Left ventricle myocardium superior (tissue), 1 donor: Measurements from ENCODE around the gene ADAMTSL1. TPM values are rescaled to one million over a fixed set of nuclear protein-coding genes. Genes with fewer than 3 reads are reported as not detected.
A peak's percentile ranks its signal among the peaks of the same experiment; 100 is the strongest.

Source experiments
- ATAC-seq: fragments of 200-7000 bp; cut with Tn5 transposase; one replicate; pipeline ENCODE4 v1.9.1; 2020; ENCODE audit warnings: mild to moderate bottlenecking, moderate library complexity
- DNase-seq: peaks from one replicate; pipeline ENCODE4 v3.0.0-alpha.2; 2020
- intact Hi-C: fragments of 100-400 bp; cut with micrococcal nuclease; formaldehyde crosslinking; loops from one replicate; pipeline ENCODE4 v1.11.0; 2022
- total RNA-seq: library from RNA; stranded (reverse); fragmentation: NEBNext Ultra II Directional; extraction: Animal tissue kit (Norgen Biotek cat#: 25700); gene quantifications from one replicate; pipeline ENCODE4 v1.2.1, GENCODE V29; 2021
- donor health status: DM: no; HTN: yes; CAD: no; lungs with severe emphysema.

ADAMTSL1 gene
- total RNA-seq, 1 donor from 2014 or later, result 0.97 TPM

DNA sequence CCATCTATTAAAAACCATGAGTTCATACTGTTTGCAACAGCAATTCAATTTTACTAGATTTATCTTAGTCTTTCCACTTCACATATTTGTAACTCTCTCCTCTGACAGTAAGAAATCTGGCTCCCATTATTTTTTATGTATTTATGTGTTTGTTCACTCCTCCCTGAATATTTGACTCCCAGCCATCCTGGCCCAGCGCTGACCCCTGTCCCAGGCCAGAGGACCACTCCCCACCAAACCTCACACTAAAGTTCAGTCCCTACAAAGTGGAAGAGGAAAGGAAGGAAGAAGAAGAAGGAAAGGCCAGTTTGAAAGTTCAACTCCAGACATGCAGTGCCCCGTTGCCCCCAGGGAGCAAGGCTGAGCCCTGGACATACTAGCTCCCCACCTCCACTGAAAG, 271.8 kb downstream of the ADAMTSL1 start:
- no peak for ATAC-seq
- DNase-seq, result no peak
- intact Hi-C loops, result no loop called here

DNA sequence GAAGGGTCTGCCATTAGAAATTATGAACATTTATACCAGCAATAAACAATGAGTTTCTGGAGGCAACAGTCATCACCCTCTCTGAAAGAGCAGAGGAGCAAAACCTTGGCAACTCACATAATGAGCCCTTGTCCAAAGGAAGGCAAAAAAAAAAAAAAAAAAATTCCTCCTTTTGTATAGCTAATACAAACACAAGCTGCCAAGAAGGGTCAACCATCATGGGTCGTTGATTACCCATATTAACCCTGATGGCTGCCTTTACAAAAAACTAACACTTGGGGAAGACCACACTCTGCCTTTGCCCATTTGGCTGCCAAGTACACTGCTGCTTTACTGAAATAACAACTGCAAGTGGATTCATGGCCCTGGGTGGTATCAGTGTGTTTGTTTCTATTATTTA, 272.7 kb downstream of the ADAMTSL1 start:
- no peak for DNase-seq
- intact Hi-C loops, result no loop called here
- ATAC-seq, result no peak

DNA sequence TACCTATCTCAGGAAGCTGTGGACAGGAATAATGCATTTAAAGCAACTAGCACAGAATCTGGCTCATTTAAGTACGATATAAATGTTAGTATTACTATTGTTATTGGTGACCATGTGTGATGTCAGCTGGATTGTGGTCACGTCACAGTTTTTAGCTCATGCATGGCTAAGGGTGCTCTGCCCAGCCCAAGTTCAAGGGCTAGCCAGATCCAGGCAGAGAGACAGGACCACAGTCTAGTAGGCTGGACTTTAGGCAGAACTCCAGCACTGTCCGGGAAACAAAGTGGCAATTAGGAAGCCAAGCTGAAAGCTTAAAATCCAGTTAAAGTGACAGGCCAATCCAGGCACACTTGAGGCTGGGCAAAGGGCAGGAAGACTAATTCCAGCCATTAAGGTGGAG, 273.6 kb downstream of the ADAMTSL1 start:
- DNase-seq (no peak), ATAC-seq (no peak)
- intact Hi-C loops, result no loop called here

DNA sequence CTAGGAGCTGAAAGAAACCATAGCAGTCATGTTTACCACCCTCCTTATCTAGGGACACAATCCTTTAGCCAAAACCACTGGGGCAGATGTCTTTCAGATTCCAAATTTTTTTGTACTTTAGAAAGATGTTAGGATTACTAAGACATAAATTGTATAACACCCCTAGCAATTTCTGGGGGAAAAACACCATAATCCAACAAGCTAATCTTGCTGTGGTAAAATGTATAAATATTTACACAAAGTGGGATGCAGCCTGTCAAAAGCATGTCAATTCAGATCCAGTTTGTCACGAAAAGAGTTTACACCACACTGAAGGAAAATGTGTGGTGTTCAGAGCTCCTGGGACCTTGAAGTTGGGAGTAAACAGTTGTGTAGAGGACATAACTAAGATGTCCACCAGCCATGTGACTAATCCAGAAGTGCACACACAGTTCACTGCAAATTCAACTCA, 274.3 kb downstream of the ADAMTSL1 start:
- DNase-seq, result no peak
- intact Hi-C loops, result no loop called here
- ATAC-seq, result no peak

DNA sequence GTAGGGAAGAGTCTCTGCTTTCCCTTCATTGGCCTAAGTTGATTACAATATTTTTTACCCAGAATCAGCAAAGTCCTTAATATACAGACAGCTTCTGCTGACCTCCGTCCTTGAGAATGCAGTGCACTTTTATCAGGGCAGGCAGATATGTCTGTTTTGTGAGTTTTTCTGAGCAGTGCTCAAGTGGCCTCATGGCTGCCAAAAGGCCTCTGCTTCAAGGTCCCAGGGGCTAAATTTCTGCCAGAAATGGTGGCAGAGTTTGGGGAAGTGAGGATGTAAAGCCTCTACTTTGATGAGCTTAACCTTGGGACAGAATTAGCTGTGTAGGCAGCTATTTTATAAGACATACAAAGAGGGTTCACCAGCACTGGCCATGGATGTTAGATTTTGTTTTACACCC, 275.8 kb downstream of the ADAMTSL1 start:
- ATAC-seq, result no peak
- intact Hi-C loops, result no loop called here
- no peak for DNase-seq

DNA sequence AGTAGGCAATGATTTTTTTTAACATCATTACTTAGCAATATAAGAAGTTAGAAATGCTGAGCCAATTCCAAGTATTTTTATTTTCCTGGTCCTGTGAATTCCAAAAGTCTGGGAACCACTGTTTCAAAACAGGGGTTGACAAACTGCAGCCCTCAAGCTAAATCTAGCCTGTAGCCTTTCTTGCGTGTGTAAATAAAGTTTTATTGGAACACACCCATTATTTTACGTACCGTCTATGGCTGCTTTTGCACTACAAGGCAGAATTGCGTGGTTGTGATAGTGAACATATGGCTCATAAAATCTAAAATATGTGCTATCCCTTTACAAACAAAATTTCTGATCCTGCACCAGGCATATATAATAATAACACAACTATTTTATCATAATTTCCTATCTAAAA, 280.0 kb downstream of the ADAMTSL1 start:
- intact Hi-C loops, result no loop called here
- DNase-seq (no peak), ATAC-seq (no peak)

DNA sequence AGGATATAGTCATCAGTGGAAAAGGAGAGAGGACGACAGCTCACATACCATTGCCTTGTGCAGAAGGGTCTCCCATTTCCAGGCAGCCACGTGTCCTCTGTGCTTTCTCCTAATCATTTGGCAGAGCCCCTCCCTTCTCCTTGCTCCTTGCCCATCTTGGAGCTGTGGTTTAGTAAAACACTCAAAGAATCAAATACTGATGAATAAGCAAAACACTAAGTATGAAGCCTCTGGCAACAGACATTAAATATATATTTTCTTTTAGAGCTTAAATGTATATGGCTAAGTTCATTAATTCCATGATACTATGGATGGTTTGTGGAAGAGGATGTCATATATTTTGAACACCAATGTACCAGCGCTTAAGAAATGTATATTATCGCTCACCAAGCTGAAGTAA, 280.6 kb downstream of the ADAMTSL1 start:
- DNase-seq, result no peak
- intact Hi-C loops, result no loop called here

DNA sequence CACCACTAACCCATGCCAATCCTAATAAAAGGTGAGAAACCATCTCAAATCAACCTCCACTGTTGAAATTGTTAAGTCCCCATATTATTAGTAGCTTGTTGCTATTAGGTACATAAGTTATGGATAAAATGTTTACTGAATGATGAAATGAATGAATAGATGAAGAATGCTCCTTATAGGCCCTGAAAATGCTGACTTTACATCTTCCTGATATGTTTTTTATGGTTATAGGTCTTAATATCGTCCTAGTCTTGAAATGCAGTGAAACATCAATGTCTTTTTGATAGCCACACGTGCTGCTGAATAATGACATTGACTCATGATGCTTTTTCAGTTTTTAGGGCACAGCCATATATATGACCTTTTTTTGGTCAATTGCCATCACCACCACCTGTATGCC, 281.3 kb downstream of the ADAMTSL1 start:
- no peak for DNase-seq
- no peak for ATAC-seq
- intact Hi-C loops, result no loop called here

More for the DNA sequence above, 280.6 kb downstream of the ADAMTSL1 start:
- ATAC-seq, result no peak

DNA sequence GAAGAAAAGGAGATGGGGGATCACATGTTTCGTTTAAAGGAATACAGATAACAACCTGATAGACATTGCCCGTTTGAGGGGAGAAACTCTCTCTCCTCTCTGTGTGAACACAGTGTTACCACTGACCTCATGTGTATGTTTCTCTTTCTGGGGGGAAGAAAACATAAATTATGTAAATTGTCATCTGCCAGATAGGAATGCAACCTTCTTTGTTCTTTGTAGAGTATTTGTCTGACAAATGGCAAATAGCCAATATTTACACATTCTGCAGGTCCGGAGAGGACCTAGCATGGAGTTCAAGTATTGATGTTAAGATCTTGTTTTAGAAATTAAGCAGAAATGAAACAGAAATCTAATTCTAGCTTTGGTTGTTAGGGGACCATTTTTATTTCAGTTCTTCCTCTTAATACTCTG, 282.8 kb downstream of the ADAMTSL1 start:
- DNase-seq, result no peak
- intact Hi-C loops, result no loop called here
- ATAC-seq, result no peak

DNA sequence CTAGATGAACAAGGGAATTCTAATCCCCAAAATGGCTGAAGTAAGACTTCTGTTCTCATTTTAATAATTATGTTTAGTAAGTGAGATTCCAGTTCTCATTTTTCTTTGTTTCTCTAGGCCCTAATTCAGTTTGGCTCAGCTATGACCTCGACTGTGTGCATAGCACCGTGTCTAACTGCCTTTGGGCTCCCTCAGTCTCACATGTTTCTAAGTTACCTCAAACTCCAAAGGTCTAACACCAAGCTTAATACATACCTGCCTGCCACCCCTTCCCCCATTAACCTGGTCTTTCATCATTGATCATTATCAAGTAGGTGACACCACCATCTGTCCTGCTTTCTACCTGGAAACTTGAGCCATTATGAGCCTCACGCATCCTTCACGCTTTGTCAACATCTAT, 285.9 kb downstream of the ADAMTSL1 start:
- DNase-seq (no peak), ATAC-seq (no peak)
- intact Hi-C loops, result no loop called here

DNA sequence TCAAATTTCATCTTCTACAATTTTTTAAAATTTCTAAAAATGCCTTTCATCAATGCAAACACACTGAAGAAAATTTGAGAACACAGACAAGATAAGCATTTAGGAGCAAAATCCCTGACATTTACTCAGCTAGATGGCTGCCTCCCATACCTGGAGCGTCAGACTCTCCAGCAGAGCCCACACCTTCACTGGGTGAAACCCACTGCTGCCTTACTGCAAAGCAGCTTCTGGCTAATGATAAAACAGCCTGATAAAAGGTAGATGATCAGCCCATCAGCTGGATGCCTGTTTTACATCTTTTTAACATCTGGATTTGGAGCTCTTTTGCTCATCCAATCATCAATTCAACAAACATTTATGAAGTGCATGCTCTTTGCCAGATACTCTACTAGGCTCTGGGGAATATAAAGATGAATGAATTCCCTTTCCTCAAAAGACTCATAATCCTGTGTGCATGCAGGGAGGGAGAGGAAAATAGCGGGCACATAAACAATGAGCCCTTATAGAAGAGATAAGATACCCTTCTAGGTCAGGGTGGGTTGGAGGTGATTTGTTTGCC, 287.9 kb downstream of the ADAMTSL1 start:
- ATAC-seq (no peak), DNase-seq (no peak)
- intact Hi-C loops, result no loop called here

DNA sequence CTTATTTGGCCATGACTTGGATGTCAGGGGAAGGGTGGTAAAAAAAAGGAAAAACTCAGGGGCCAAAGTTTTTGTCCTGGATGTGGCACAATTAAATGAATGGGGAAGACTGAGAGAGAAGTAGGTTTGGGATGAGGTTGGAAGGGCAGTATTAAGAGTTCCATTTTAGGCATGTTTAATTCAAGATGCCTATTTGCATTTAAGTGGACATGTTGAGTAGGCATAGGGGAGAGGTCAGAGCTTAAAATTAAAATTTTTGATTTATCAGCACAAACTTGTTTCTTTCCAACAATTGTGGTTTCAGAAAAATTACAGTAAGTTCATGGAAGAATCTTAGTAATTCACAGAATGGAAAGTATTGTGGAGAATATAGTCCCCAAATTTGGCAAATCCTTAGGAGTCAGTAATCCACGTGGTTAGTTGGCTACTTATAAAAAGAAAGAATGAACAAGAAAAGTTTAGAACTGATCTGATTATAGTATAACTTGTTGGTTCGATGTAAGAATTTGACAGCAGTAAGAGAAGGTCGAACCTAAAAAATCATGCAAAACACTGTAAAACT, 293.1 kb downstream of the ADAMTSL1 start:
- intact Hi-C loops, result no loop called here
- ATAC-seq (no peak), DNase-seq (no peak)

DNA sequence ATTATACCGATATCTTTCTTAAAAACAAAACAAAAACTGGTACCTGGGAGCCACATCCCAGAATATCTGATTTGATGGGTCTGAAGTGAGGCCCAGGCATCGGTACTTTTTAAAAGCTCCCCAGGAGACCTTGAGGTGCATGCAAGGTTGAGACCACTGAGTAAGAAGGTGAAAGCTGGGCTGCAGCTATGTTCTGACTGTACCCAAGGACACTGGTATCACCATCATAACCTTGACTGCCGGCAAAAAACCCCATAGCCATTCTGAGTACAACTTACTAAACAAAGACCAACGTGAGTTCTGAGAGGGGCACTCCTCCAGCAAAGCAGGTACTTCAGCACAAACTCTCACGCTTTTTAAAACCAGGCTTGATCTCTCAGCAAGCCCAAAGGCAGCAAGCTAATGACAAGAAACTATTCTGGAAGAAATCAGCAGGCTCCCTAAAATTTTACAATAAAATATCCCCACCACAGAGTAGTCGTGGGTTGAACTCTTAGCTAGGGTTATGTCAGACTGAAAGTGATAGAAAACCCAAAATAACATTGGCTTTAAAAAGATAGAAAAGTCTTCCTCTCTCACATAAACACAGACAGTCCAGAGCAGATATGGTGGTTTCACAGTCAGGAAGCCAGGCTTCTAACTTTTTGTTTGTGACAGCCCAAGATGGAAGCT, 295.1 kb downstream of the ADAMTSL1 start:
- DNase-seq (no peak), ATAC-seq (no peak)
- intact Hi-C loops, result no loop called here

DNA sequence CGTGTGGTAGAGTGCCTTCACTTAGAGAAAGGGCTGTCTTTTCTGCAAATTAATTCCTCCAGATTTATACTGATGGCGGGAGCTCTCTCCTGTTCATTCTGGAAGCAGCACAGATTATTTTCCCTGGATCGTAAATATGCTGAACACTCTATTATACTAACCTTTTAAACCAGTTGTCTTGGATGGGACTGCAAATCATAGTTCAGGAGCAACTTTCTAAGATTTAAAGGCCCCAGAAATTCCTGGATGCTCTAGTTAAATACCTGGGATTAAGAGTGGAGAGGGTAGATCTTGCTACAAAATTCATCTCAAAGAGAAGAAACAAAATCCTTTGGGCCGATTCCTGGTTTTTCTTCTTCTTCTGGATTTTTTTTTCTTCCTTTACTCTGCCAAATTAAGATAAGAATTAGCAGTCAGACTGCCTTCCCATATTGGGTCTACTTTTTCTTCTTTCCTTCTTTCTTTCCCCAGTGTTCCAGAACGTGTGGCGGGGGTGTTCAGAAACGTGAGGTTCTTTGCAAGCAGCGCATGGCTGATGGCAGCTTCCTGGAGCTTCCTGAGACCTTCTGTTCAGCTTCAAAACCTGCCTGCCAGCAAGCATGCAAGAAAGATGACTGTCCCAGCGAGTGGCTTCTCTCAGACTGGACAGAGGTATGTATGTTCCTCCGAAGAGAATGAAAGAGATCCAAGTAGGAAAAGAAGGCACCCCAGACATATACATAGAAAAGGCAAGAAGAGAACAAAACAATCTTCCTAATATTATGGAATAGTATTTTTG, 296.4 kb downstream of the ADAMTSL1 start:
- ATAC-seq, result no peak
- DNase-seq, result no peak
- intact Hi-C loops, result no loop called here

DNA sequence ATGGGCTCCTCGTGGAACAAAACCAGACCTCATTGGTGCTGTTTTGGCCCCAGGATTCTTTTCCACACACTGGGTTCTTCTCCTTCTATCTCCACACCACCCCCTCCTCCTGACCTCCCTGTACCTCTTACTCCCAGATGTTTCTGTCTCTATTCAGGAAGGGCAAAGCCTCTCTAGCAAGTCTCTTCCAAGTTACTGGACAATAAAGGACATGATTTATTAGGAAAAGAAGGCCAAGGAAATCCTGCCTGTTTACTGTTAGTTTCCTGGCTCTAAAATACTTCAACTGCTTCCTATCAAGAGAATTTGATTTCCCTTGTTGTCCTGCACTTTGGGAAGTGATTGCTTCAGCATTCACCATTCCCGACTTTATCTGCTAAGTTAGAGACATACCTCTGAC, 297.1 kb downstream of the ADAMTSL1 start:
- no peak for DNase-seq
- ATAC-seq, result no peak
- intact Hi-C loops, result no loop called here

DNA sequence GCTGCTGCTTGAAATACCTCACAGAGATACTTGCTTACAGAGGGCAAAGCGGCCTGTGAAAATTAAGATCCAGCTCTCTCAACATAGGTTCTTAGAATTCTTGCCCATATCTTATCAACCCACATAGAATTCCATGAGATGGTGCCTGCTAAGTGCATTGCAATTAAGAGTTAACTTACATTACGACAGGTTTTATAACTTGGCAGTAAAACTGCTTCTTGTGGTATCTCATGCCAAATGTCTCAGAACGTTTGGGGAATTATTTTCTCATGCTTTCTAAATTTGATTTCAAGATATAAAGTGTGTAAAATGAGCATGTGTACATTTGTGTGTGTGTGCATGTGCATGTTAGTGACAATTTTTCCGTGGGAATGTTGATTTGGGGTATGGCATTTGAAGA, 297.8 kb downstream of the ADAMTSL1 start:
- ATAC-seq, result no peak
- no peak for DNase-seq
- intact Hi-C loops, result no loop called here

DNA sequence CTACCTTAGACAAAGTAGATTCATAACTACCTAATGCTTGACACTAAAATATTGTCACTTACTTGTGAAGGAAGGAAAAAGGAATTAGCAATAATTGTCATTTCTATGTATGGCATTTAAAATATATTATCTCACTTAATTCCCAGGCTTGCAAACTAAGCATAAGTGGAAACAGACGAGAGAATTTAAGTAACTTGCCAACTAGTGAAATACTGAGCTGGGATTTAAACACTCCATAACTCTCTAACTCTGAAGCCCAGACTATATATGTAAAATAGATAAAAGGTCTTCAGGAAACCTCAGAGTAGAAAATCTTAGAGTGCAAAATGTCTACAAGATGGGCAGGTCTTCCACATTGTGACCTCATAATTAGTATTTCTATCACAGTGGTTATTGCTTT, 301.3 kb downstream of the ADAMTSL1 start:
- ATAC-seq (no peak), DNase-seq (no peak)
- intact Hi-C loops, result no loop called here

DNA sequence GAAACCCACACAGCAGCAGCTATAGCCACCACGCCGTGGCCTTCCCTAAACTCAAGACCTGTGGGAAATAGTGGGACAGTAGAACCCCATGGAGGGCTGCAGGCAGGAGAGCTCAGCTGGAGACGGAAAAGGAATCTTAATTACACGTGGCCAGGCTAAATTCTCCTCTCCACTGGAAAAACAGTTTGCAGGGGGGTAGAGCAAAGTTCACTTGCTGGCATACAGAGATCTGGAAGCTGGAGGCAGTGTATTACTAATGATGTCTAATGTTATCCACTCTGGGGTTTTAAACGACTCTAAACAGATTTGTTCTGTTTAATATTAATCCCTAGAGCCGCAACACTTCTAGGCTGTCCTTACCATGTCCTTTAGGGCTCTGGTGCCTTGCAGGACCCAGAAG, 302.0 kb downstream of the ADAMTSL1 start:
- ATAC-seq, result no peak
- intact Hi-C loops, result no loop called here
- no peak for DNase-seq

DNA sequence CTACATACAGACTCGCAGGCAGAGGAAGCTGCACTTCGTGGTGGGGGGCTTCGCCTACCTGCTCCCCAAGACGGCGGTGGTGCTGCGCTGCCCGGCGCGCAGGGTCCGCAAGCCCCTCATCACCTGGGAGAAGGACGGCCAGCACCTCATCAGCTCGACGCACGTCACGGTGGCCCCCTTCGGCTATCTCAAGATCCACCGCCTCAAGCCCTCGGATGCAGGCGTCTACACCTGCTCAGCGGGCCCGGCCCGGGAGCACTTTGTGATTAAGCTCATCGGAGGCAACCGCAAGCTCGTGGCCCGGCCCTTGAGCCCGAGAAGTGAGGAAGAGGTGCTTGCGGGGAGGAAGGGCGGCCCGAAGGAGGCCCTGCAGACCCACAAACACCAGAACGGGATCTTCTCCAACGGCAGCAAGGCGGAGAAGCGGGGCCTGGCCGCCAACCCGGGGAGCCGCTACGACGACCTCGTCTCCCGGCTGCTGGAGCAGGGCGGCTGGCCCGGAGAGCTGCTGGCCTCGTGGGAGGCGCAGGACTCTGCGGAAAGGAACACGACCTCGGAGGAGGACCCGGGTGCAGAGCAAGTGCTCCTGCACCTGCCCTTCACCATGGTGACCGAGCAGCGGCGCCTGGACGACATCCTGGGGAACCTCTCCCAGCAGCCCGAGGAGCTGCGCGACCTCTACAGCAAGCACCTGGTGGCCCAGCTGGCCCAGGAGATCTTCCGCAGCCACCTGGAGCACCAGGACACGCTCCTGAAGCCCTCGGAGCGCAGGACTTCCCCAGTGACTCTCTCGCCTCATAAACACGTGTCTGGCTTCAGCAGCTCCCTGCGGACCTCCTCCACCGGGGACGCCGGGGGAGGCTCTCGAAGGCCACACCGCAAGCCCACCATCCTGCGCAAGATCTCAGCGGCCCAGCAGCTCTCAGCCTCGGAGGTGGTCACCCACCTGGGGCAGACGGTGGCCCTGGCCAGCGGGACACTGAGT, 303.2 kb downstream of the ADAMTSL1 start:
- DNase-seq, result peak; percentile 28
- ATAC-seq, result no peak
- intact Hi-C loops, result no loop called here
